Measurements from ENCODE around the gene SH3GLB1. TPM values are rescaled to one million over a fixed set of nuclear protein-coding genes. Genes with fewer than 3 reads are reported as not detected.

The SH3GLB1 gene
- total and polyA plus RNA-seq, 2 of the 4 experiments (the other 2 are of a cell fraction) = 22.2 to 36.5 TPM

GRCh38 chr1:86713477-86713876, 9.1 kb downstream of the SH3GLB1 start (continued):
- TF ChIP-seq, protein P1, sequence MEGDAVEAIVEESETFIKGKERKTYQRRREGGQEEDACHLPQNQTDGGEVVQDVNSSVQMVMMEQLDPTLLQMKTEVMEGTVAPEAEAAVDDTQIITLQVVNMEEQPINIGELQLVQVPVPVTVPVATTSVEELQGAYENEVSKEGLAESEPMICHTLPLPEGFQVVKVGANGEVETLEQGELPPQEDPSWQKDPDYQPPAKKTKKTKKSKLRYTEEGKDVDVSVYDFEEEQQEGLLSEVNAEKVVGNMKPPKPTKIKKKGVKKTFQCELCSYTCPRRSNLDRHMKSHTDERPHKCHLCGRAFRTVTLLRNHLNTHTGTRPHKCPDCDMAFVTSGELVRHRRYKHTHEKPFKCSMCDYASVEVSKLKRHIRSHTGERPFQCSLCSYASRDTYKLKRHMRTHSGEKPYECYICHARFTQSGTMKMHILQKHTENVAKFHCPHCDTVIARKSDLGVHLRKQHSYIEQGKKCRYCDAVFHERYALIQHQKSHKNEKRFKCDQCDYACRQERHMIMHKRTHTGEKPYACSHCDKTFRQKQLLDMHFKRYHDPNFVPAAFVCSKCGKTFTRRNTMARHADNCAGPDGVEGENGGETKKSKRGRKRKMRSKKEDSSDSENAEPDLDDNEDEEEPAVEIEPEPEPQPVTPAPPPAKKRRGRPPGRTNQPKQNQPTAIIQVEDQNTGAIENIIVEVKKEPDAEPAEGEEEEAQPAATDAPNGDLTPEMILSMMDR (conservative IDR thresholded peaks at IDR 0.05; ENCODE audit: low read depth, low read length) = no peak
- no peak for TF ChIP-seq RFX5 (IDR thresholded peaks at IDR 0.05; ENCODE audit: low read depth, low read length)

DNA sequence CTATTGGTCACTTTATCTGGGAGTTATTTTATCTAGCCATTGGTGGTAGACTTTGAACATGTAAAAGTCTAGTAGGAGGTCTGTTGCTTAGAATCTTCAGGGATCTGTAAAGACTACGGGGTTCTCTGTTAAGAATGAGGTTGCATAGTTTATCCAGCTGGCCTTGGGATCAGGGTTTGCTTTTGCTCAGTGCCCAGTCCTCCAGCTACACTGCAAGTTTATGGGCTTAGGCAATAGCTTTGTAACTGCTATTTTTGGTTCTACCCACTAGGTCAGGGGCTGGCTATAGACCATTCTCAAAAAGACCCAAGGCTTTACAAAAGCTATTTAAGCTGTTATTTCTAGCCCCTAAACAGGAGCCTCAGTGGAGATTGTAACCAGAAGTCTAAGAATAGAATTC, 9.8 kb downstream of the SH3GLB1 start:
- CTCF ChIA-PET = interaction anchor here (1.4 to 1.5 kb wide), 2 partner anchors 8 to 9 kb away, joined by 3 to 5 read pairs; no protein-coding TSS in a partner anchor
- H3K36me3 ChIP-seq (ENCODE audit: control insufficient read depth, insufficient read depth, low read length) = peaks cover 9% of the 10 kb centered on the region; the same call in 1 of the 2 replicates
- in situ Hi-C loops (cut with MboI; ENCODE audit: low sequenced_read_pairs) = loop anchor here (25.0 kb wide), 1 partner anchor 1002 kb away; the partner anchor contains the start of gene ZNHIT6
- POLR2A ChIA-PET (ENCODE audit: unreplicated experiment) = interaction anchor here (0.6 kb wide), 1 partner anchor 10 kb away, joined by 3 read pairs; the partner anchor contains the start of gene SH3GLB1
- no peak overlapping the region for H3K9ac ChIP-seq (ENCODE audit: low read depth, low read length)
- ATAC-seq (ENCODE audit: low read depth) (peak; percentile 72), DNase-seq (peak; percentile 23)
- no peak overlapping the region for H2AFZ ChIP-seq (replicated peaks; ENCODE audit: low read length, poor library complexity)
- intact Hi-C loops (cut with micrococcal nuclease) = no loop called here
- no peak overlapping the region for H3K56ac ChIP-seq (ENCODE audit: extremely low read depth, insufficient read depth, low read length)
- H3K4me1 ChIP-seq (ENCODE audit: control insufficient read depth, insufficient read depth, low read length) = peaks cover 8% of the 10 kb centered on the region
- no peak overlapping the region for H3K4ac ChIP-seq (ENCODE audit: low read depth, low read length)
- H4K91ac ChIP-seq (ENCODE audit: insufficient read depth, low read depth, low read length) = no peak overlapping the region
- H2BK120ac ChIP-seq (ENCODE audit: low read depth, low read length) = no peak overlapping the region
- H3K79me1 ChIP-seq (ENCODE audit: low read depth in 1 of 2, low read length in 2 of 2) = peaks cover 0 to 38% of the 10 kb centered on the region in 2 experiments; a peak in 3 of 4 replicates
- no peak overlapping the region for H4K8ac ChIP-seq (ENCODE audit: low read depth in 2 of 2, low read length in 2 of 2)
- dilution Hi-C loops (cut with HindIII; ENCODE audit: low sequenced_read_pairs, unreplicated experiment) = no loop called here
- H3K9me1 ChIP-seq (ENCODE audit: insufficient read depth, low read length) = no peaks in the 10 kb centered on the region
- no peak overlapping the region for H2BK15ac ChIP-seq (ENCODE audit: low read depth, low read length)
- H3K9me3 ChIP-seq (ENCODE audit: control insufficient read depth, insufficient read depth, low read length) = no peaks in the 10 kb centered on the region
- H3K23ac ChIP-seq (ENCODE audit: low read depth, low read length) = no peak overlapping the region
- H2BK5ac ChIP-seq (ENCODE audit: low read depth, low read length, poor library complexity, severe bottlenecking) = no peak overlapping the region
- H4K5ac ChIP-seq (ENCODE audit: low read depth, low read length) = no peak overlapping the region
- WGBS, 2 experiments (ENCODE audit: extremely low coverage in 2 of 2, insufficient read length in 1 of 2) = no CpG with 5 or more reads among the region's 1 CpG
- BruUV-seq (replicated peaks) = no TSS peak
- 0 out of 2 replicates have a peak overlapping the region, but pooled peaks have one; percentile 17 for H3K4me2 ChIP-seq (ENCODE audit: low read depth, low read length)
- no peak overlapping the region for H2AK5ac ChIP-seq (ENCODE audit: low read depth, low read length)
- no peak overlapping the region for H3K14ac ChIP-seq (replicated peaks; ENCODE audit: low read depth, low read length)
- no peaks in the 10 kb centered on the region for H3K27me3 ChIP-seq (ENCODE audit: control insufficient read depth, insufficient read depth, low read length)
- H3K4me3 ChIP-seq (ENCODE audit: insufficient read depth, low read depth, low read length) = no peak overlapping the region
- no peak overlapping the region for H2BK20ac ChIP-seq (ENCODE audit: low read depth, low read length)
- no peak overlapping the region for H2AK9ac ChIP-seq (replicated peaks; ENCODE audit: low read depth, low read length, poor library complexity)
- no peak overlapping the region for H3K27ac ChIP-seq (ENCODE audit: insufficient read depth, low read length)
- peaks cover 63% of the 10 kb centered on the region for H4K20me1 ChIP-seq (ENCODE audit: insufficient read depth, low read length)
- H3K18ac ChIP-seq (ENCODE audit: low read depth, low read length) = no peak overlapping the region
- TF ChIP-seq MXI1 (IDR thresholded peaks at IDR 0.05; ENCODE audit: borderline replicate concordance, low read depth, low read length) (no peak), FOS (IDR thresholded peaks at IDR 0.05; ENCODE audit: low read depth, low read length) (no peak), SMC3 (IDR thresholded peaks at IDR 0.05; ENCODE audit: low read depth, low read length) (no peak), RFX5 (IDR thresholded peaks at IDR 0.05; ENCODE audit: low read depth, low read length) (no peak)
